ENCODE measurements around the gene SQSTM1. TPM values are rescaled to one million over a fixed set of nuclear protein-coding genes. Genes with fewer than 3 reads are reported as not detected.

Gene SQSTM1
- total RNA-seq, 1 experiment from 2014 or later: 105 TPM

GRCh38 chr5:179816796-179817469 is 3.8 kb upstream of the SQSTM1 start:
- CTCF ChIA-PET: no interaction called here
- H3K4me1 ChIP-seq (ENCODE audit: insufficient read depth, low read length, poor library complexity, severe bottlenecking): peaks cover 12% of the 10 kb centered on the region
- no TSS peak for BruUV-seq (replicated peaks)
- no peak overlapping the region for H3K4me3 ChIP-seq (ENCODE audit: low read depth, low read length, poor library complexity, severe bottlenecking)
- DNase-seq (ENCODE audit: low spot score): no peak
- TF ChIP-seq CTCF (conservative IDR thresholded peaks at IDR 0.05; ENCODE audit: low read depth, low read length) (no peak), EZH2 (IDR thresholded peaks at IDR 0.05; ENCODE audit: borderline replicate concordance, low read depth, low read length, poor library complexity, severe bottlenecking) (no peak)
- H3K36me3 ChIP-seq (ENCODE audit: insufficient read depth, low read length, poor library complexity, severe bottlenecking): peaks cover 7% of the 10 kb centered on the region
- no peak overlapping the region for H3K27ac ChIP-seq (ENCODE audit: low read depth, low read length, poor library complexity, severe bottlenecking)
- no peaks in the 10 kb centered on the region for H3K9me3 ChIP-seq (ENCODE audit: low read depth, low read length, poor library complexity, severe bottlenecking)
- H3K27me3 ChIP-seq (replicated peaks; ENCODE audit: insufficient read depth, low read depth, low read length, poor library complexity): no peaks in the 10 kb centered on the region
- POLR2A ChIA-PET (ENCODE audit: low non-redundant PET): interaction anchor here (0.6 kb wide), 1 partner anchor 13 kb away, joined by 3 read pairs; no protein-coding TSS in a partner anchor
- intact Hi-C loops (cut with micrococcal nuclease; ENCODE audit: unreplicated experiment): no loop called here

- Histone ChIP-seq H3K27me3 (replicated peaks; ENCODE audit: insufficient read depth, low read depth, low read length, poor library complexity) (no peaks in the 10 kb centered on the region), H3K27ac (ENCODE audit: low read depth, low read length, poor library complexity, severe bottlenecking) (no peak overlapping the region), H3K4me3 (ENCODE audit: low read depth, low read length, poor library complexity, severe bottlenecking) (no peak overlapping the region), H3K4me1 (ENCODE audit: insufficient read depth, low read length, poor library complexity, severe bottlenecking) (peaks cover 16% of the 10 kb centered on the region), H3K36me3 (ENCODE audit: insufficient read depth, low read length, poor library complexity, severe bottlenecking) (peaks cover 7% of the 10 kb centered on the region), H3K9me3 (ENCODE audit: low read depth, low read length, poor library complexity, severe bottlenecking) (no peaks in the 10 kb centered on the region)
- intact Hi-C loops (cut with micrococcal nuclease; ENCODE audit: unreplicated experiment): no loop called here
- no TSS peak for BruUV-seq (replicated peaks)
- CTCF ChIA-PET: no interaction called here
- POLR2A ChIA-PET (ENCODE audit: low non-redundant PET): interaction anchor here (0.6 kb wide), 1 partner anchor 13 kb away, joined by 3 read pairs; no protein-coding TSS in a partner anchor
- TF ChIP-seq EZH2 (IDR thresholded peaks at IDR 0.05; ENCODE audit: borderline replicate concordance, low read depth, low read length, poor library complexity, severe bottlenecking) (no peak), CTCF (conservative IDR thresholded peaks at IDR 0.05; ENCODE audit: low read depth, low read length) (no peak)
- no peak for DNase-seq (ENCODE audit: low spot score)
These were observed 3.2 kb upstream of the SQSTM1 start for GRCh38 chr5:179817470-179817840.

GRCh38 chr5:179817890-179818745 is 2.6 kb upstream of the SQSTM1 start:
- Histone ChIP-seq H3K27me3 (replicated peaks; ENCODE audit: insufficient read depth, low read depth, low read length, poor library complexity) (no peaks in the 10 kb centered on the region), H3K4me1 (ENCODE audit: insufficient read depth, low read length, poor library complexity, severe bottlenecking) (peaks cover 16% of the 10 kb centered on the region), H3K9me3 (ENCODE audit: low read depth, low read length, poor library complexity, severe bottlenecking) (no peaks in the 10 kb centered on the region), H3K36me3 (ENCODE audit: insufficient read depth, low read length, poor library complexity, severe bottlenecking) (peaks cover 8% of the 10 kb centered on the region), H3K27ac (ENCODE audit: low read depth, low read length, poor library complexity, severe bottlenecking) (peak overlapping the region; percentile 93), H3K4me3 (ENCODE audit: low read depth, low read length, poor library complexity, severe bottlenecking) (no peak overlapping the region)
- BruUV-seq (replicated peaks): no TSS peak
- intact Hi-C loops (cut with micrococcal nuclease; ENCODE audit: unreplicated experiment): no loop called here
- TF ChIP-seq CTCF (conservative IDR thresholded peaks at IDR 0.05; ENCODE audit: low read depth, low read length) (no peak), EZH2 (IDR thresholded peaks at IDR 0.05; ENCODE audit: borderline replicate concordance, low read depth, low read length, poor library complexity, severe bottlenecking) (no peak)
- CTCF ChIA-PET: no interaction called here
- POLR2A ChIA-PET (ENCODE audit: low non-redundant PET): interaction anchor here (0.6 kb wide), 1 partner anchor 12 kb away, joined by 3 read pairs; no protein-coding TSS in a partner anchor
- DNase-seq (ENCODE audit: low spot score): no peak

Data from A673 (cell line).